ENCODE data around the gene RABGAP1L.

The RABGAP1L gene

GRCh38 chr1:174982971-174983689, 823.8 kb downstream of the RABGAP1L start:
- peak; percentile 36 for DNase-seq

GRCh38 chr1:174984952-174985351, 825.6 kb downstream of the RABGAP1L start:
- DNase-seq: no peak

GRCh38 chr1:174988539-174988938, 829.2 kb downstream of the RABGAP1L start:
- DNase-seq: no peak

GRCh38 chr1:174988986-174989385, 829.7 kb downstream of the RABGAP1L start:
- no peak for DNase-seq

GRCh38 chr1:174989536-174990220, 830.4 kb downstream of the RABGAP1L start:
- no peak for DNase-seq

- DNase-seq: no peak
These were observed 831.2 kb downstream of the RABGAP1L start for GRCh38 chr1:174990382-174990999.

- DNase-seq: no peak
These were observed 832.2 kb downstream of the RABGAP1L start for GRCh38 chr1:174991473-174991872.

GRCh38 chr1:174995121-174995520, 835.8 kb downstream of the RABGAP1L start:
- no peak for DNase-seq

GRCh38 chr1:174995916-174996315, 836.6 kb downstream of the RABGAP1L start:
- no peak for DNase-seq

GRCh38 chr1:174996476-174996875, 837.2 kb downstream of the RABGAP1L start:
- no peak for DNase-seq

- DNase-seq: no peak
These were observed 837.7 kb downstream of the RABGAP1L start for GRCh38 chr1:174997041-174997440.

GRCh38 chr1:174998569-174999215, 839.4 kb downstream of the RABGAP1L start:
- DNase-seq: peak; percentile 46

- DNase-seq: peak; percentile 96
These were observed 840.1 kb downstream of the RABGAP1L start for GRCh38 chr1:174999216-174999935.

- DNase-seq: no peak
These were observed 840.8 kb downstream of the RABGAP1L start, which contains the start of gene CACYBP for GRCh38 chr1:174999936-175000696. CACYBP (plus strand) TSS chr1:174999947; CDS start chr1:175000181, 234 bp downstream.

- no peak for DNase-seq
These were observed 841.4 kb downstream of the RABGAP1L start for GRCh38 chr1:175000697-175001187.

GRCh38 chr1:175002910-175003517, 843.7 kb downstream of the RABGAP1L start:
- no peak for DNase-seq

GRCh38 chr1:175003521-175003920, 844.2 kb downstream of the RABGAP1L start:
- no peak for DNase-seq

GRCh38 chr1:175005085-175005783, 845.9 kb downstream of the RABGAP1L start:
- no peak for DNase-seq

- DNase-seq: no peak
These were observed 850.2 kb downstream of the RABGAP1L start for GRCh38 chr1:175009532-175009931.

- no peak for DNase-seq
These were observed 854.1 kb downstream of the RABGAP1L start for GRCh38 chr1:175013445-175013844.

- no peak for DNase-seq
These were observed 855.9 kb downstream of the RABGAP1L start for GRCh38 chr1:175015243-175015642.

All from stimulated activated CD4-positive, alpha-beta T cell treated with anti-CD3 and anti-CD28 coated beads, Interleukin-15, amount 100 ng/mL, for 24 hours (primary cell).